GM10248 (cell line): ENCODE data around the gene LHFPL4.

Experiments used
- CTCF ChIA-PET: fragments of 300-600 bp; sonication (Branson Sonifier 250); formaldehyde crosslinking; extraction: SDS; loops from one replicate; lab custom pipeline; 2021; ENCODE audit warnings: antibody characterized with exemption; lab: Yijun Ruan, JAX
- POLR2A ChIA-PET: fragments of 350-650 bp; sonication (Branson Sonifier 250); formaldehyde crosslinking; extraction: SDS; loops from one replicate; lab custom pipeline; 2020; ENCODE audit warnings: antibody characterized with exemption; lab: Yijun Ruan, JAX
- DNase-seq: peaks from one replicate; pipeline ENCODE4 v3.0.0; 2012; ENCODE audit errors: extremely low spot score
- CTCF ChIP-seq: IDR thresholded peaks from 2 replicates; pipeline ENCODE4 v1.5.1; 2012; ENCODE audit warnings: mild to moderate bottlenecking, low read depth; ENCODE audit errors: extremely low read depth, missing control alignments, control extremely low read depth

The LHFPL4 gene

GRCh38 chr3:9450126-9450525 is 103.5 kb downstream of the LHFPL4 start:
- no peak for DNase-seq
- TF ChIP-seq CTCF: no peak
- CTCF ChIA-PET: interaction anchor here (2.9 kb wide), 1 partner anchor 13 kb away, joined by 12 read pairs; no protein-coding TSS in a partner anchor
- POLR2A ChIA-PET: no interaction called here

GRCh38 chr3:9448643-9449042 is 105.0 kb downstream of the LHFPL4 start:
- no peak for TF ChIP-seq CTCF
- ChIA-PET POLR2A (no interaction called here), CTCF (no interaction called here)
- no peak for DNase-seq
